ENCODE data around the gene PATL2.
"Not testable (repeated sequence)": the region's sequence is repeated elsewhere in the genome, so short reads cannot be mapped to it uniquely, and the experiment has no call there.

Gene PATL2

DNA sequence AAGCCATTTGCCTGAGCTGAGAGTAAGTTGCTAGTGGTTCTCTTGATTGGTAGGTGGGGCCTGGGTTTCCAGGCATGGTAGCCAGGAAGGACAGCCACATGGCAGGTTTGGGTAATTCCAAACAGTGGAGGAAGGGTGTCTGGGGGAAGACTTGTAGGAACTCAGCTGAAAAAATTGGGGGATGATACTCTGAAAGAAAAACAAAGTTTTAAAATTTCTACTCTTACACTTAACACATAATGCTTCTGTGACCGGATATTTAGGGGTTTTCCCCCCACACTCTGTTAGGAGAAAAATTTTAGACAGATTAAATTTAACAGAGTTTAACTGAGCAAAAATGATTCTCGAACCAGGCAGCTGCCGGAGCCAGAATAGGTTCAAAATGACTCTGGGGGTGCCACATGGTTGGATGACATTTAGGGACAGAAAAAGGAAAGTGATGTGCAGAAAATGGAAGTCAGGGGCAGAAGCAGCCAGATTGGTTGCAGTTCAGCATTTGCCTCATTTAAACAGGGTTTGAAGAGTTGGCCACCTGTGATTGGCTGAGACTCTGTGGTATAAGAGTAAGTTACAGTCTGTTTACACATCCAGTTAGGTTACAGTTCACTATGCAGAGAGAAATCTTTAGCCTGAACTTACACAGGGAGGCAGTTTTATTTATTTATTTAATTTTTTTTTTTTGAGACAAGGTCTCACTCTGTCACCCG lies 8.3 kb upstream of the PATL2 start:
- peak; percentile 67 for DNase-seq (ENCODE audit: low read depth)

DNA sequence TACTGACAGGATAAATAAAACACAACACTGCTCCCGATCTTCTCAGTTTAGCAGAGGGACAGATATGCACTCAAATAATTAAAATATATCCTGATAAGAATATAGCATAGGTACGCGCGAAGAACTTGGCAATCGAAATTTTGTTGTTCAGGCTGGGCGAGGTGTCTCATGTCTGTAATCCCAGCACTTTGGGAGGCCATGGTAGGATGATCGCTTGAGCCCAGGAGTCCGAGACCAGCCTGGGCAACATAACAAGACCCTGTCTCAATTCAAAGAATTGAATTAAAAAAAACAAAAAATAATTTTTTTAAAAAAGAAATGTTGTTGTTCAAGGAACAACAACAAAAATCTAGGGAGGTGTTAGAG lies 7.8 kb upstream of the PATL2 start:
- DNase-seq (ENCODE audit: low read depth) = no peak

DNA sequence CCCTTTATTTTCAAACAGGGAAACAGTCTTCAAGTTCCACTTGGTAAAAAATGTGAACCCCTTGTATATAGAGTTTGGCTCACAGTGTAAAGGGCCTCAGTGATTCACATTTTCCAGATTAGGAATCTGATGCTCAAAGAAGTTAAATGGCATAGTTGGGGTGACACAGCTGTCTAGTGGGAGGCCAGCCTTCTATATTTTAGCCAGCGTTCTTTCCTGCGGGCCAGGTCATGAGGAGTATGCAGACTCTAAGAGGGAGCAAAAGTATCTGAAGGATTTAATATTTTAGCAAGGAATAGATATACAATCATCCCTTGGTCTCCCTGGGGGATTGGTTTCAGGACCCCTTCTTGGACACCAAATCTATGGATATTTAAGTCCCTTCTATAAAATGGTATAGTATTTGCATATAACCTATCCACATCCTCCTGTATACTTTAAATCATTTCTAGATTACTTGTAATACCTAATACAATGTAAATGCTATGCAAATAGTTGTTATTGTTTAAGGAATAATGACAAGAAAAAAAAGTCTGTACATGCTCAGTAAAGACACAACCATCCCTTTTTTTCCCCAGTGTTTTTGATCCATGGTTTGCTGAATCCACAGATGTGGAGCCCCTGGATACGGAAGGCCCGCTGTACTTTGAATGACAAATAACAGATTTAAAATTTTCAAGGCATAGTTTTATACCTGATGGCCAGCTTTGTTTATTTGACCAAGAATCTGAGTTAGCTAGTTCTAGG lies 7.2 kb upstream of the PATL2 start:
- DNase-seq (ENCODE audit: low read depth) = no peak

DNA sequence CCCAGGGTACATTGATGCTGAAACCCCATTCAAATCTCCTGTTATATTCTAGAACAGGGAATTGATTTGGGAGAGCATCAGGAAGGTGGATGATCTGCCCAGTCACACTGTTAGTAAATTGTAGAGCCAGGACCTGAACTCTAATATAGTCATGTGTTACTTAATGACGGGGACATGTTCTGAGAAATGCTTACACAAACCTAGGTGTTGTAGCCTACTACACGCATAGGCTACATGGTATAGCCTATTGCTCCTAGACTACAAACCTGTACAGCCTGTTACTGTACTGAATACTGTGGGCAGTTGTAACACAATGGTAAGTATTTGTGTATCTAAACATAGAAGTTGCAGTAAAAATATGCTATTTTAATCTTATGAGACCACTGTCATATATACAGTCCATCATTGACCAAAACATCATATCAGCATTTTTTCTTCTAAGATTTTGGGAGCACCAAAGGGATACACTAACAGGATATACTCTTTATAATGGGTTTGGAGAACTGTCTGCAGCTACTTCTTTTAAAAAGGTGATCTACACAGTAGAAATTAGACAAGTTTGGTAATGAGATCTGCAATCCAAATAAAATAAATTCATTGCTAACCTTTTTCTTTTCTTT lies 6.0 kb upstream of the PATL2 start:
- no peak for DNase-seq (ENCODE audit: low read depth)

DNA sequence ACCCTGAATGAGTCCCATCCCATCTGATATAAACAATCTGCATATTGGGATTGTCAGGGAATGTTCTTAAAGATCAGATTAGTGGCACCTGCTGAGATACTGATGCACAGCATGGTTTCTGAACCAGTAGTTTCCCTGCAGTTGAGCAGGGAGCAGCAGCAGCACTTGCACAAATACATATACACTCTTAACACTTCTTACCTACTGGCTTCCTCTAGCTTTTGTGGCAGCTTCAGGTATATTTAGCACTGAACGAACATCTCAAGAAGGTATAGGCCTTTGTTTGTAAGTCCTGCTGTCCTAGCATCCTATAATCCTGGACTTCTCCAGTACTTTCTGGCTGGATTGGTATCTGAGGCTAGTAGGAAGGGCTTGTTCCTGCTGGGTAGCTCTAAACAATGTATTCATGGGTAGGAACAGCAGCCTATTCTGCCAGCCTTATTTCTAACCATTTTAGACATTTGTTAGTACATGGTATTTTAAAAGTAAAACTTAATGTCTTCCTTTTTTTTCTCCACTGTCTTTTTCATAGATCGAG lies 4.7 kb upstream of the PATL2 start:
- no peak for DNase-seq (ENCODE audit: low read depth)

DNA sequence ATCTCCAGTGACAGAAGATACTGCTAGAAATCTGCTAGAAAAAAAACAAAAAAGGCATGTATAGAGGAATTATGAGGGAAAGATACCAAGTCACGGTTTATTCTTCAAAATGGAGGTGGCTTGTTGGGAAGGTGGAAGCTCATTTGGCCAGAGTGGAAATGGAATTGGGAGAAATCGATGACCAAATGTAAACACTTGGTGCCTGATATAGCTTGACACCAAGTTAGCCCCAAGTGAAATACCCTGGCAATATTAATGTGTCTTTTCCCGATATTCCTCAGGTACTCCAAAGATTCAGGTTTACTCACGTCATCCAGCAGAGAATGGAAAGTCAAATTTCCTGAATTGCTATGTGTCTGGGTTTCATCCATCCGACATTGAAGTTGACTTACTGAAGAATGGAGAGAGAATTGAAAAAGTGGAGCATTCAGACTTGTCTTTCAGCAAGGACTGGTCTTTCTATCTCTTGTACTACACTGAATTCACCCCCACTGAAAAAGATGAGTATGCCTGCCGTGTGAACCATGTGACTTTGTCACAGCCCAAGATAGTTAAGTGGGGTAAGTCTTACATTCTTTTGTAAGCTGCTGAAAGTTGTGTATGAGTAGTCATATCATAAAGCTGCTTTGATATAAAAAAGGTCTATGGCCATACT lies 4.1 kb upstream of the PATL2 start:
- no peak for DNase-seq (ENCODE audit: low read depth)

DNA sequence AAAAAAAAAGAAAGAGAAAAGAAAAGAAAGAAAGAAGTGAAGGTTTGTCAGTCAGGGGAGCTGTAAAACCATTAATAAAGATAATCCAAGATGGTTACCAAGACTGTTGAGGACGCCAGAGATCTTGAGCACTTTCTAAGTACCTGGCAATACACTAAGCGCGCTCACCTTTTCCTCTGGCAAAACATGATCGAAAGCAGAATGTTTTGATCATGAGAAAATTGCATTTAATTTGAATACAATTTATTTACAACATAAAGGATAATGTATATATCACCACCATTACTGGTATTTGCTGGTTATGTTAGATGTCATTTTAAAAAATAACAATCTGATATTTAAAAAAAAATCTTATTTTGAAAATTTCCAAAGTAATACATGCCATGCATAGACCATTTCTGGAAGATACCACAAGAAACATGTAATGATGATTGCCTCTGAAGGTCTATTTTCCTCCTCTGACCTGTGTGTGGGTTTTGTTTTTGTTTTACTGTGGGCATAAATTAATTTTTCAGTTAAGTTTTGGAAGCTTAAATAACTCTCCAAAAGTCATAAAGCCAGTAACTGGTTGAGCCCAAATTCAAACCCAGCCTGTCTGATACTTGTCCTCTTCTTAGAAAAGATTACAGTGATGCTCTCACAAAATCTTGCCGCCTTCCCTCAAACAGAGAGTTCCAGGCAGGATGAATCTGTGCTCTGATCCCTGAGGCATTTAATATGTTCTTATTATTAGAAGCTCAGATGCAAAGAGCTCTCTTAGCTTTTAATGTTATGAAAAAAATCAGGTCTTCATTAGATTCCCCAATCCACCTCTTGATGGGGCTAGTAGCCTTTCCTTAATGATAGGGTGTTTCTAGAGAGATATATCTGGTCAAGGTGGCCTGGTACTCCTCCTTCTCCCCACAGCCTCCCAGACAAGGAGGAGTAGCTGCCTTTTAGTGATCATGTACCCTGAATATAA lies 2.2 kb upstream of the PATL2 start:
- no peak for DNase-seq (ENCODE audit: low read depth)

DNA sequence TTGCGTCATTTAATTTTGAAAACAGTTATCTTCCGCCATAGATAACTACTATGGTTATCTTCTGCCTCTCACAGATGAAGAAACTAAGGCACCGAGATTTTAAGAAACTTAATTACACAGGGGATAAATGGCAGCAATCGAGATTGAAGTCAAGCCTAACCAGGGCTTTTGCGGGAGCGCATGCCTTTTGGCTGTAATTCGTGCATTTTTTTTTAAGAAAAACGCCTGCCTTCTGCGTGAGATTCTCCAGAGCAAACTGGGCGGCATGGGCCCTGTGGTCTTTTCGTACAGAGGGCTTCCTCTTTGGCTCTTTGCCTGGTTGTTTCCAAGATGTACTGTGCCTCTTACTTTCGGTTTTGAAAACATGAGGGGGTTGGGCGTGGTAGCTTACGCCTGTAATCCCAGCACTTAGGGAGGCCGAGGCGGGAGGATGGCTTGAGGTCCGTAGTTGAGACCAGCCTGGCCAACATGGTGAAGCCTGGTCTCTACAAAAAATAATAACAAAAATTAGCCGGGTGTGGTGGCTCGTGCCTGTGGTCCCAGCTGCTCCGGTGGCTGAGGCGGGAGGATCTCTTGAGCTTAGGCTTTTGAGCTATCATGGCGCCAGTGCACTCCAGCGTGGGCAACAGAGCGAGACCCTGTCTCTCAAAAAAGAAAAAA lies 1.4 kb upstream of the PATL2 start:
- DNase-seq (ENCODE audit: low read depth) = no peak

DNA sequence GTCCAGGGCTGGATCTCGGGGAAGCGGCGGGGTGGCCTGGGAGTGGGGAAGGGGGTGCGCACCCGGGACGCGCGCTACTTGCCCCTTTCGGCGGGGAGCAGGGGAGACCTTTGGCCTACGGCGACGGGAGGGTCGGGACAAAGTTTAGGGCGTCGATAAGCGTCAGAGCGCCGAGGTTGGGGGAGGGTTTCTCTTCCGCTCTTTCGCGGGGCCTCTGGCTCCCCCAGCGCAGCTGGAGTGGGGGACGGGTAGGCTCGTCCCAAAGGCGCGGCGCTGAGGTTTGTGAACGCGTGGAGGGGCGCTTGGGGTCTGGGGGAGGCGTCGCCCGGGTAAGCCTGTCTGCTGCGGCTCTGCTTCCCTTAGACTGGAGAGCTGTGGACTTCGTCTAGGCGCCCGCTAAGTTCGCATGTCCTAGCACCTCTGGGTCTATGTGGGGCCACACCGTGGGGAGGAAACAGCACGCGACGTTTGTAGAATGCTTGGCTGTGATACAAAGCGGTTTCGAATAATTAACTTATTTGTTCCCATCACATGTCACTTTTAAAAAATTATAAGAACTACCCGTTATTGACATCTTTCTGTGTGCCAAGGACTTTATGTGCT lies 721 bp upstream of the PATL2 start:
- no peak for DNase-seq (ENCODE audit: low read depth)

DNA sequence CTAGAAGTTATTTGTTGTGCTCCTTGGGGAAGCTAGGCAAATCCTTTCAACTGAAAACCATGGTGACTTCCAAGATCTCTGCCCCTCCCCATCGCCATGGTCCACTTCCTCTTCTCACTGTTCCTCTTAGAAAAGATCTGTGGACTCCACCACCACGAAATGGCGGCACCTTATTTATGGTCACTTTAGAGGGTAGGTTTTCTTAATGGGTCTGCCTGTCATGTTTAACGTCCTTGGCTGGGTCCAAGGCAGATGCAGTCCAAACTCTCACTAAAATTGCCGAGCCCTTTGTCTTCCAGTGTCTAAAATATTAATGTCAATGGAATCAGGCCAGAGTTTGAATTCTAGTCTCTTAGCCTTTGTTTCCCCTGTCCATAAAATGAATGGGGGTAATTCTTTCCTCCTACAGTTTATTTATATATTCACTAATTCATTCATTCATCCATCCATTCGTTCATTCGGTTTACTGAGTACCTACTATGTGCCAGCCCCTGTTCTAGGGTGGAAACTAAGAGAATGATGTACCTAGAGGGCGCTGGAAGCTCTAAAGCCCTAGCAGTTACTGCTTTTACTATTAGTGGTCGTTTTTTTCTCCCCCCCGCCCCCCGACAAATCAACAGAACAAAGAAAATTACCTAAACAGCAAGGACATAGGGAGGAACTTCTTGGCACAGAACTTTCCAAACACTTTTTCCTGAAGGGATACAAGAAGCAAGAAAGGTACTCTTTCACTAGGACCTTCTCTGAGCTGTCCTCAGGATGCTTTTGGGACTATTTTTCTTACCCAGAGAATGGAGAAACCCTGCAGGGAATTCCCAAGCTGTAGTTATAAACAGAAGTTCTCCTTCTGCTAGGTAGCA lies 657 bp downstream of the PATL2 start:
- DNase-seq (ENCODE audit: low read depth) = no peak

DNA sequence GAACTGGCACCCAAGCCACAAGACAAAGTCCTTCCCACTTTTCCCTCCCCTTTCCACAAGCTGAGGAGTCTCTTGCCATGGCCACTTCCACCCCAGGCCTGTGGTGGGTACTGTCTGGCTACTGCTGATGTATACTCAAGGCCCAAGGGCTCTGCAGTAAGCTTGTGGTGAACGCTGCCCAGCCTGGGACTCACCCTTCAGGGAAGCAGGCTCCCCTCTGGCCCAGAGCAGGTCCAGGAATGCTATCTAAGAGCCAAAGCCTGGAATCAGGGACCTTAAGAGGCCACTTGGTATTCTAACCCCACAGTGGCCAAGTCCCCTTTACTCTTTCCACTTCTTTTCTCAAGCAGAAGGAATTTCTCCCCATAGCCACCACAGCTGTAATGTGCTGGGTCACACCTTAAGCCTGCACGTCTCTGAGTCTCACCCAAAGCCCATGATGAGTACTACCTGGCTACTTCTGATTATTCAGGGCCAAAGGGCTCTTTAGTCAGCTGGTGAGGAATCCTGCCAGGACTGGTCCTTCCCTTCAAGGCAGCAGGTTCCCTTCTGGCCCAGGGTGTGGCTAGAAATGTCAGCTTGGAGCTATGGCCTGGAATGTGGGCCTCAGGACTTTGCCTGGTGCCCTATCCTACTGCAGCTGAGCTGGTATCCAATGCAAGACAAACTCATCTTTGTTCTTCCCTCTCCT lies 4.0 kb downstream of the PATL2 start:
- DNase-seq (ENCODE audit: low read depth) = no peak

DNA sequence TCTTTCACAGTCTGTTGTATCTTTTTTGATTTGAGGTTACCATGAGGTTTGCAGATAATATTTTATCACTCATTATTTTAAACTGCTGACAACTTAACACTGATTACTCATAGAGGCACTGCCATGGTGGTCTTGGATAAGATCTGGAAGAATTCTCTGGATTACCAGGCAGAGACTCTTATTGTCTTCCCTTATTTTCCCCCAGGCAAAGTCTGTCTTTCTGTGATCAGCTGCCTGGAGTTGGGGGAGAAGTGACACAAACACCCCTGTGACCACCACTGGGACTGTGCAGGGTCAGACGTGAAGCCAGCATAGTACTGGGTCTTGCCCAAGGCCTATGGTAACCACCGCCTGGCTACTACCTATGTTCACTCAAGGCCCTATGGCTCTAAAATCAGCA lies 4.7 kb downstream of the PATL2 start:
- DNase-seq (ENCODE audit: low read depth) = no peak

DNA sequence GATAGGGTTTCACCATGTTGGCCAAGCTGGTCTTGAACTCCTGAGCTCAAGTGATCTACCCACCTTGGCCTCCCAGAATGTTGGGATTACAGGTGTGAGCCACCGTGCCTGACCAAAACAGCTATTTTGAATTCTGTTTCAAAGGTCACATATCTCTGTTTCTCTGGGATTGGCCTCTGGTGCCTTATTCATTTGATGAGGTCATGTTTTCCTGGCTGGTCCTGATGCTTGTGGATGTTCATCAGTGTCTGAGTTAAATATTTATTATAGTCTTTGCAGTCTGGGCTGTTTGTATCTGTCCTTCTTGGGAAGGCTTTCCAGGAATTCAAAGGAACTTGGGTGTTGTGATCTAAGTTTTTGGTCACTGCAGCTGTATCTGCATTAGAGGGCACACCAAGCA lies 5.1 kb downstream of the PATL2 start:
- DNase-seq (ENCODE audit: low read depth) = no peak

DNA sequence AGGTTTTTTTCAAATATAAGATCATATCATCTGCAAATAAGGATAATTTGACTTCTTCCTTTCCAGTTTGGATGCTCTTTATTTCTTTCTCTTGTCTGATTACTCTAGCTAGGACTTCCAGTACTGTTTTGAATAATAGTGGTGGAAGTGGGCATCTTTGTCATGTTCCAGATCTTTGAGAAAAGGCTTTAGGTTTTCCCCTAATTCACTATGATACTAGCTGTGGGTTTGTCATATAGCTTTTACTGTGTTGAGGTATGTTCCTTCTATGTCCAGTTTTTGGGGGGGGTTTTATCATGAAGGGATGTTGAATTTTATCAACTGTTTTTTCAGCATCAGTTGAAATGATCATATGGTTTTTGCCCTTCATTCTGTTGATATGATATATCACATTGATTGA lies 10.4 kb downstream of the PATL2 start:
- not testable (repeated sequence) for DNase-seq (ENCODE audit: low read depth)

DNA sequence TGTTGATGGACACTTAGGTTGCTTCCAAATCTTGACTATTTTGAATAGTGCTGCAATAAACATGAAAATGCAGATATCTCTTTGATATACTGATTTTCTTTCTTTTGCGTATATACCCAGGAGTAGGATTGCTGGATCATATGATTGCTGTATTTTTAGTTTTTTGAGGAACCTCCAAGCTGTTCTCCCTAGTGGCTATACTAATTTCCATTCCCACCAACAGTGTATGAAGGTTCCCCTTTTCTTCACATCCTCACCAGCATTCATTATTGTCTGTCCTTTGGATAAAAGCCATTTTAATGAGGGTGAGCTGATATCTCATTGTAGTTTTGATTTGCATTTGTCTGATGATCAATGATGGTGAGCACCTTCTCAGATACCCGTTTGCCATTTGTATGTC lies 12.5 kb downstream of the PATL2 start:
- no peak for DNase-seq (ENCODE audit: low read depth)

DNA sequence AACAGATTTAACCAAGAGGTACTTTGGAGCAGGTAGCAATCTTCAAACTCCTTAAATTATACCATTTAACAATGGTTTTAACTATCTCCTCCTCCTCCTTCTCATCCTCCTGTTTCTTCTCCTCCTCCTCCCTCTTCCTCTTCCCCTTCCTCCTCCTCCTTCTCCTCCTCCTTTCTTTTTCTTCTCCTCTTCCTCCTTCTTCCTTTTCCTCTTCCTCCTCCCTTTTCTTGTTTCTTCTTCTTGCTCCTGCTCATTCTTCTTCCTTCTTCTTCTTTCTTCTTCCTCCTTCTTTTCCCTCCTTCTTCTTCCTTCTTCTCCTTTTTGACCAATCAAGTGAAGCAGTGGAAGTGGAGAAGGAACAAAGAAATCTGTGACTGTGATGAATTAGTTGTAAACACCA lies 14.1 kb downstream of the PATL2 start:
- no peak for DNase-seq (ENCODE audit: low read depth)

DNA sequence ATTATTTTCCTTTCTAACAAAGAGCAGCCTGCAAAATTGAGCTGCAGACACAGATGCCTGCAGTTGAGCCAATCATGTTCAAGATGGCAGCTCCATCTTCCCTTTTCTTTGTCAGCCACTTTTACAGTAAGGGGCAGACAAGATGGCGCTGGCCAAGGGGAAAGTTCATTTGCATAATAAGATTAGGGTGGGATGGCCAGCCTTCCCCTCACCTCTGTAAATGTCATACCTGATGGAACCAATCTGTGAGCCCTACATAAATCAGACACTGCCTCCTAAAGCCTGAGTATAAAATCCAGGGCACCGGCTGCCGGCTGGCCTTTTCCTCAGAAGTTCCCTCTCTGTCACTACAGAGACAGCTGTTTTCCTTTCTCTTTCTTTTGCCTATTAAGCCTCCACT lies 15.8 kb downstream of the PATL2 start:
- DNase-seq (ENCODE audit: low read depth) = no peak

DNA sequence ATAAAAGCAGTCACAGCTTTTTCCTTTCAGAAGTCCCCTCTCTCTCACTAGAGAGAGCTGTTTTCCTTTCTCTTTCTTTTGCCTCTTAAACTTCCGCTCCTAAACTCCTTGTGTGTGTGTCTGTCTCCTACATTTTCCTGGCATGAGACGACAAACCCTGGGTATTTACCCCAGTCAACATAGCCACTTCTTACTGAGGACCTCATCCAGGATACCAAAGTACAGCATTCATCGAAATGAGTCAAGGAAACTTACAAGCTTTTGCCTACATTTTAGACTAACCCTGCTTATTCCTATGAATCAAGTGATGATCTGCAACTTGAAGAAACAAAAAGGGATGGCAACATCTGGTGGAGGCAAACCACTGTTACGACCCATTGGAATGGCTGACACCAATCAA lies 16.7 kb downstream of the PATL2 start:
- no peak for DNase-seq (ENCODE audit: low read depth)

DNA sequence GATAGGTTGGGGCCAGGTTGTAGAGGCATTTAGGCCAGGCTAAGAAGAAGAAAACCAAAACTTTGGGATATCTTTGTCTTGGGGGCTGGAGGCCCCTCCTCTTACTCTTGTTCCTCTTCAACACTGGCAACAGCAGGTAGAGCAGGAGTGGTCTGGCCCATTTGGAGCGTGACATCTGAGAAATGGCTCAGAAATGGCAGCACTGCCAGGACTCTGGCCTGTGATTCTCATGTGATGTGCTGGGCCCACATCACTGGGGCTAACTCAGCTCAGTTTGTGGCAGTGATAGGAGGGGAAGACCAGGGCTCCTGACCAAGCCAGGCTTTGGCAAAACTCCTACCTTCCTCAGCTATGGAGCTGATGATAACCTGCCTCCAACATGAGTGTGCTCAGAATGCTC lies 18.5 kb downstream of the PATL2 start:
- DNase-seq (ENCODE audit: low read depth) = no peak

Data from activated T-cell treated with anti-CD3 and anti-CD28 coated beads for 24 hours (primary cell).